Measurements from ENCODE around the gene ADAM12.

ADAM12 gene

DNA sequence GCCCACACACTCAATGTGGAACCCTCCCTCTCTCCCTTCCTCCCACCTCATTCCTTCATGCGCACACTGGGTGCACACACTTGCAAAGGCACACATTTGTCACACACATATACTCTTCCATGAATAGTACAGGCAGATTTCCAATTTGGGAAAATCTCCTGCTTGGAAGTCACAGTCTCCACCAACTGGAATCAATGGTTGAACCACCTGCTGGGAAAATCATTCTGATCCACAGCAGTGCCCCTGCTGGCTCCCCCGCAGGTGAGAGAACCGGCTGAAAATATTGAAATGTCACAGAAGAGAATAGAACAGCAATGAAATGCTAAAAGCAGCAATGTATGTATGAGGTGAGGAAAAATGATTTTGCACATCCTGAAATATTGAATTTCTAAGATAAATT, 232.7 kb downstream of the ADAM12 start:
- Histone ChIP-seq H3K9me3 (ENCODE audit: insufficient read depth, low read length) (no peaks in the 10 kb centered on the region), H3K36me3 (replicated peaks; ENCODE audit: low read depth, low read length) (no peaks in the 10 kb centered on the region), H3K9ac (ENCODE audit: low read length) (no peak overlapping the region), H4K20me1 (ENCODE audit: insufficient read depth, low read length) (no peaks in the 10 kb centered on the region), H3K27me3 (ENCODE audit: low read depth, low read length) (no peaks in the 10 kb centered on the region), H3K27ac (ENCODE audit: low read length) (no peak overlapping the region), H3K4me1 (ENCODE audit: low read length) (no peaks in the 10 kb centered on the region), H3K4me3 (ENCODE audit: low read length) (no peak overlapping the region), H2AFZ (ENCODE audit: low read depth, low read length) (no peak overlapping the region), H3K79me2 (ENCODE audit: low read length) (no peaks in the 10 kb centered on the region), H3K4me2 (ENCODE audit: low read length) (no peak overlapping the region)
- TF ChIP-seq EZH2phosphoT487 (IDR thresholded peaks at IDR 0.05; ENCODE audit: low read depth), result no peak
- TF ChIP-seq, protein P1, sequence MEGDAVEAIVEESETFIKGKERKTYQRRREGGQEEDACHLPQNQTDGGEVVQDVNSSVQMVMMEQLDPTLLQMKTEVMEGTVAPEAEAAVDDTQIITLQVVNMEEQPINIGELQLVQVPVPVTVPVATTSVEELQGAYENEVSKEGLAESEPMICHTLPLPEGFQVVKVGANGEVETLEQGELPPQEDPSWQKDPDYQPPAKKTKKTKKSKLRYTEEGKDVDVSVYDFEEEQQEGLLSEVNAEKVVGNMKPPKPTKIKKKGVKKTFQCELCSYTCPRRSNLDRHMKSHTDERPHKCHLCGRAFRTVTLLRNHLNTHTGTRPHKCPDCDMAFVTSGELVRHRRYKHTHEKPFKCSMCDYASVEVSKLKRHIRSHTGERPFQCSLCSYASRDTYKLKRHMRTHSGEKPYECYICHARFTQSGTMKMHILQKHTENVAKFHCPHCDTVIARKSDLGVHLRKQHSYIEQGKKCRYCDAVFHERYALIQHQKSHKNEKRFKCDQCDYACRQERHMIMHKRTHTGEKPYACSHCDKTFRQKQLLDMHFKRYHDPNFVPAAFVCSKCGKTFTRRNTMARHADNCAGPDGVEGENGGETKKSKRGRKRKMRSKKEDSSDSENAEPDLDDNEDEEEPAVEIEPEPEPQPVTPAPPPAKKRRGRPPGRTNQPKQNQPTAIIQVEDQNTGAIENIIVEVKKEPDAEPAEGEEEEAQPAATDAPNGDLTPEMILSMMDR (IDR thresholded peaks at IDR 0.05; ENCODE audit: low read depth, low read length), result no peak

DNA sequence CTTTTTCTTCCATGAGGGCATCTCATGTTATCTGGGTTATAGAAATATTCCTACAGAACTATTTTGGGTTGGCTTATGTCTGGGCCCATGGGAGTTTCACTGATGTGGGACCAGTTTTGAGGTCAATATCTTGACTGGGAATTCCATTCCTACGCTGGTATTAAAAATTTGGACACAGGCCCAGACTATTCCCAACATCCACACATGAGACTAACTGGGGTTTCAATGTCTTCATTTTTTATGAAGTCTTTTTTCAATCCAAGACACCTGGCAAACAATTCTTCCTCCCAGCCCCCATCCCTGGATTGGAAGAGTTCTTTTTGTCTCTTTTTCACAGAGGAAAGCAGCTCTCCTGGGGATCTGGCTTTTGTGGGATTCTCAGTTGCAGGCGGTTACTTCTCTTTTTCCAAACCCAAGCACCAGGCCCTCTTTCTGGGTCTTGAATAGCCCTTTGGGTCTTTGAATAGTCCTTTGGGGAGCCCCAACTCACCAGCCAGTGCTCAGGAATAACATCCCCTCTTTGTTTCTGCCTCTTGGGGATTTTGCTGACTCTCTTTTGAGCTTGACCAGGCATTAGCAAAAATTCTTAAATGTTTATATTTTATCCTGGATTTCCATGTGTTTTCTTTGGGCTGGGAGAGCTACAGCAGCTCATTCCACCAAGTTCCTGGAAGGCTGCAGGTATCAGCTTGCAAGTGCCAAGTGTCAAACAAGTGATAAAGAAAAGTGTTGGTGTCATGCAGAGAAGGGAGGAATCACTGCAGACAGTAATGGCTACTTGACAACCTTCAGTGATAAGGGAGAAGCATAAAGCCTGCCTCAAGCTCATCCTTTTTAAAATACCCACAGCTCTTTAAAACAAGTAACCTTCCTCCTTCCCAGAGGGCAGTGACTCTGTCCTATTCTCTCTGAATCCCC, 234.3 kb downstream of the ADAM12 start:
- H4K20me1 ChIP-seq (ENCODE audit: insufficient read depth, low read length), result no peaks in the 10 kb centered on the region
- no peak overlapping the region for H3K9ac ChIP-seq (ENCODE audit: low read length)
- H3K4me1 ChIP-seq (ENCODE audit: low read length), result no peaks in the 10 kb centered on the region
- no peak overlapping the region for H2AFZ ChIP-seq (ENCODE audit: low read depth, low read length)
- no peaks in the 10 kb centered on the region for H3K36me3 ChIP-seq (replicated peaks; ENCODE audit: low read depth, low read length)
- no peak overlapping the region for H3K27ac ChIP-seq (ENCODE audit: low read length)
- H3K79me2 ChIP-seq (ENCODE audit: low read length), result no peaks in the 10 kb centered on the region
- H3K27me3 ChIP-seq (ENCODE audit: low read depth, low read length), result no peaks in the 10 kb centered on the region
- no peak overlapping the region for H3K4me3 ChIP-seq (ENCODE audit: low read length)
- no peak overlapping the region for H3K4me2 ChIP-seq (ENCODE audit: low read length)
- H3K9me3 ChIP-seq (ENCODE audit: insufficient read depth, low read length), result no peaks in the 10 kb centered on the region
- TF ChIP-seq, protein P1 (IDR thresholded peaks at IDR 0.05; ENCODE audit: low read depth, low read length), result no peak
- no peak for TF ChIP-seq EZH2phosphoT487 (IDR thresholded peaks at IDR 0.05; ENCODE audit: low read depth)

DNA sequence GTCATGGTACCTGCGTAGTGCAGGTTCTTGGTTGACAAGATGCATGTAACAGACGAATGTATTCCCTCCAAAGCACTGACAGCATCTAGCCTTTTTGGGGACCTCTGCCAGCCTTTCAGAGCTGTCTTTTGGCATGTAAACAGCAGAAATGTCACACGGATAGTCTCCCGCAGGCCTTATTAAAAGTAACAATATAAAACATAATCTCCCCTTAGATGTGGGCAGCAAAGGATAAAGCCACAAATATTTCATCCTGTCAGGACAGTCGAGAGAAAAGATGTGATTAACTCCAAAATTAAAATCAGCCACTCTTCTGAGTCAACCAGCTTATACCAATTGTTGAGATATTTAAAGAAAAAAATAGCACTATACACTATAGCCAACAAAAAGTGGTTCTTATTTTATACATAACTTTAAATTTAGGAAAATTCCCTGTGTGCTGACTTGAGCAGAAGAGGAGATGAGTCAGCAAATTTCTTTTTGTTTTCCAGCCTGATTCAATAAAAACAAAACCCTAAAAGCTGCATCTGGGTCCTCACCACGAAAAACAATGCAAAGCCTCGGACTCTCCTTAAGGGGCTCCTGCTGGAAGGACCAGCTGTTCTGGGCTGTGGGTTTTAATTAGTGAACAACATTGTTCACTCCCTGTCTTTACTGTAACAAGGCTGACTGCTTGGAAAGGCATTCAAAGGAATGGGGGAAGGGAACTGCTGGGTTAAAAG, 240.2 kb downstream of the ADAM12 start:
- no peak overlapping the region for H3K27ac ChIP-seq (ENCODE audit: low read length)
- no peaks in the 10 kb centered on the region for H3K9me3 ChIP-seq (ENCODE audit: insufficient read depth, low read length)
- H3K4me1 ChIP-seq (ENCODE audit: low read length), result no peaks in the 10 kb centered on the region
- H3K4me3 ChIP-seq (ENCODE audit: low read length), result no peak overlapping the region
- no peak overlapping the region for H3K4me2 ChIP-seq (ENCODE audit: low read length)
- H2AFZ ChIP-seq (ENCODE audit: low read depth, low read length), result no peak overlapping the region
- no peaks in the 10 kb centered on the region for H3K79me2 ChIP-seq (ENCODE audit: low read length)
- no peaks in the 10 kb centered on the region for H3K36me3 ChIP-seq (replicated peaks; ENCODE audit: low read depth, low read length)
- TF ChIP-seq, protein P1 (IDR thresholded peaks at IDR 0.05; ENCODE audit: low read depth, low read length), result no peak
- TF ChIP-seq EZH2phosphoT487 (IDR thresholded peaks at IDR 0.05; ENCODE audit: low read depth), result no peak
- H3K9ac ChIP-seq (ENCODE audit: low read length), result no peak overlapping the region
- no peaks in the 10 kb centered on the region for H4K20me1 ChIP-seq (ENCODE audit: insufficient read depth, low read length)
- no peaks in the 10 kb centered on the region for H3K27me3 ChIP-seq (ENCODE audit: low read depth, low read length)

DNA sequence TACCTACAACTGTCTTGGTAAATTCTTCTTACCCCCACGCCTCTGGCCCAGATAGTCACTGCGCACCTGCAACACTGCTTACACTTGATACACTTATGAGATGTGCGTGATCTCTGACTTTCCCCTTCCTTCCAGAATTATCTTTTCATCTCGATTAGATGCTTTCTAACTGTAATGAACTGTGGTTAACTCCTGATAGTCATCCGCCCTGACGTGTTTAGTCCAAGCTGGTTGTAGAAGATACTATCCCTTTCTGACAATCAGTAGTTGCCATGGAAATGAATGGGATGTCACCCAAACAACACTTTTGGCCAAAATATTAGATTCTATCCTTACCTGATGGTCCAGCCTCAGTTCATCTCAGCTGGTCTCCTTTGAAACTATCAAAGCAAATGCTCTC, 241.5 kb downstream of the ADAM12 start:
- no peak overlapping the region for H2AFZ ChIP-seq (ENCODE audit: low read depth, low read length)
- no peak overlapping the region for H3K4me2 ChIP-seq (ENCODE audit: low read length)
- no peaks in the 10 kb centered on the region for H4K20me1 ChIP-seq (ENCODE audit: insufficient read depth, low read length)
- no peaks in the 10 kb centered on the region for H3K27me3 ChIP-seq (ENCODE audit: low read depth, low read length)
- no peak for TF ChIP-seq EZH2phosphoT487 (IDR thresholded peaks at IDR 0.05; ENCODE audit: low read depth)
- TF ChIP-seq, protein P1 (IDR thresholded peaks at IDR 0.05; ENCODE audit: low read depth, low read length), result no peak
- H3K4me3 ChIP-seq (ENCODE audit: low read length), result no peak overlapping the region
- H3K27ac ChIP-seq (ENCODE audit: low read length), result no peak overlapping the region
- no peaks in the 10 kb centered on the region for H3K36me3 ChIP-seq (replicated peaks; ENCODE audit: low read depth, low read length)
- no peaks in the 10 kb centered on the region for H3K4me1 ChIP-seq (ENCODE audit: low read length)
- H3K9ac ChIP-seq (ENCODE audit: low read length), result no peak overlapping the region
- no peaks in the 10 kb centered on the region for H3K79me2 ChIP-seq (ENCODE audit: low read length)
- no peaks in the 10 kb centered on the region for H3K9me3 ChIP-seq (ENCODE audit: insufficient read depth, low read length)

Measured in OCI-LY3 (cell line).